Cardiac muscle cell (in vitro differentiated cells and primary cell): ENCODE results near the gene CFAP157. TPM values are rescaled to one million over a fixed set of nuclear protein-coding genes. Genes with fewer than 3 reads are reported as not detected.

Source experiments
- DNase-seq, 2 donors: peaks; one replicate each; pipeline versions ENCODE4 v3.0.0 to v3.0.0-alpha.2; 2010 to 2017; ENCODE audit warnings: low read depth in 1 of 2, low spot score in 1 of 2
- H3K27ac ChIP-seq: fragments of 200-600 bp; sonication (generic); 2 replicates; pipeline ENCODE4 v1.5.1; 2016
- H3K27me3 ChIP-seq: fragments of 200-600 bp; sonication (generic); 2 replicates; pipeline ENCODE4 v1.6.0; 2016; ENCODE audit warnings: control low read depth
- H3K36me3 ChIP-seq: fragments of 200-600 bp; sonication (generic); 2 replicates; pipeline ENCODE4 v1.5.1; 2016; ENCODE audit warnings: control low read depth
- H3K4me1 ChIP-seq: fragments of 200-600 bp; sonication (generic); 2 replicates; pipeline ENCODE4 v1.8.1; 2017; ENCODE audit warnings: low read depth, mild to moderate bottlenecking, mixed run types
- H3K4me3 ChIP-seq: fragments of 200-600 bp; sonication (generic); 2 replicates; pipeline ENCODE4 v1.5.1; 2016; ENCODE audit warnings: mild to moderate bottlenecking
- H3K9me3 ChIP-seq: fragments of 200-600 bp; sonication (generic); 2 replicates; pipeline ENCODE4 v1.5.1; 2017; ENCODE audit warnings: low read depth, mild to moderate bottlenecking, control low read depth
- CTCF ChIP-seq: IDR thresholded peaks from 2 replicates; pipeline ENCODE4 v1.5.1; 2012; ENCODE audit warnings: low read depth, mild to moderate bottlenecking, low read length
- polyA plus RNA-seq: library from polyadenylated mRNA; unstranded; fragments of >200 nt; fragmentation: Nextera tagmentation; extraction: Ambion mirVana; gene quantifications from 2 replicates; pipeline ENCODE4 v1.2.1, GENCODE V29; 2016
- total RNA-seq: library from RNA; depleted of rRNA; stranded (reverse); fragments of >200 nt; gene quantifications from 2 replicates; pipeline ENCODE4 v1.2.3, GENCODE V29; 2016

Gene CFAP157
- total and polyA plus RNA-seq, 2 experiments from 2014 or later: 0.76 to 0.86 TPM

GRCh38 chr9:127707766-127708165, 978 bp downstream of the CFAP157 start:
- H3K4me1 ChIP-seq: peaks cover 5% of the 10 kb centered on the region
- no peak for TF ChIP-seq CTCF

GRCh38 chr9:127708952-127709587, 2.3 kb downstream of the CFAP157 start:
- Histone ChIP-seq H3K4me3 (no peak overlapping the region), H3K36me3 (no peaks in the 10 kb centered on the region), H3K27ac (no peak overlapping the region), H3K9me3 (no peaks in the 10 kb centered on the region), H3K4me1 (peaks cover 5% of the 10 kb centered on the region), H3K27me3 (no peaks in the 10 kb centered on the region)
- no peak for TF ChIP-seq CTCF
- DNase-seq: no peak

More at GRCh38 chr9:127707766-127708165, 978 bp downstream of the CFAP157 start:
- no peaks in the 10 kb centered on the region for H3K27me3 ChIP-seq
- no peak overlapping the region for H3K4me3 ChIP-seq
- H3K9me3 ChIP-seq: no peaks in the 10 kb centered on the region
- no peak overlapping the region for H3K27ac ChIP-seq
- no peak for DNase-seq
- H3K36me3 ChIP-seq: no peaks in the 10 kb centered on the region

- no peak for DNase-seq
- H3K27ac ChIP-seq: no peak overlapping the region
- no peak for TF ChIP-seq CTCF
- no peaks in the 10 kb centered on the region for H3K27me3 ChIP-seq
- H3K4me3 ChIP-seq: no peak overlapping the region
- H3K9me3 ChIP-seq: no peaks in the 10 kb centered on the region
- H3K36me3 ChIP-seq: no peaks in the 10 kb centered on the region
- H3K4me1 ChIP-seq: peaks cover 5% of the 10 kb centered on the region
These were observed 3.5 kb downstream of the CFAP157 start for GRCh38 chr9:127710204-127710783.

GRCh38 chr9:127711226-127711701, 4.5 kb downstream of the CFAP157 start:
- no peak for DNase-seq
- Histone ChIP-seq H3K27ac (no peak overlapping the region), H3K4me1 (peaks cover 9% of the 10 kb centered on the region)

GRCh38 chr9:127711831-127712274, 5.1 kb downstream of the CFAP157 start:
- Histone ChIP-seq H3K36me3 (no peaks in the 10 kb centered on the region), H3K27me3 (no peaks in the 10 kb centered on the region), H3K4me3 (no peak overlapping the region), H3K4me1 (peaks cover 9% of the 10 kb centered on the region), H3K9me3 (no peaks in the 10 kb centered on the region), H3K27ac (no peak overlapping the region)
- TF ChIP-seq CTCF: no peak
- DNase-seq: no peak

More at GRCh38 chr9:127711226-127711701, 4.5 kb downstream of the CFAP157 start:
- H3K36me3 ChIP-seq: no peaks in the 10 kb centered on the region
- no peaks in the 10 kb centered on the region for H3K9me3 ChIP-seq
- no peak overlapping the region for H3K4me3 ChIP-seq
- no peak for TF ChIP-seq CTCF
- no peaks in the 10 kb centered on the region for H3K27me3 ChIP-seq
